Smooth muscle cell (in vitro differentiated cells): ENCODE measurements around the gene SH3RF3. TPM values are rescaled to one million over a fixed set of nuclear protein-coding genes. Genes with fewer than 3 reads are reported as not detected.

Experiments
- DNase-seq: peaks from one replicate; lab custom pipeline; 2025; ENCODE audit not compliant: unreplicated experiment; lab: John Stamatoyannopoulos, UW
- H2AFZ ChIP-seq: fragments of 200-600 bp; sonication (generic); 2 replicates; pipeline ENCODE4 v1.6.0; 2016; ENCODE audit warnings: antibody characterized with exemption, low read depth, mild to moderate bottlenecking
- H3F3A ChIP-seq: fragments of 200-600 bp; sonication (generic); 2 replicates; pipeline ENCODE4 v1.6.0; 2017; ENCODE audit warnings: antibody characterized with exemption, low read depth
- H3K27ac ChIP-seq: fragments of 200-600 bp; sonication (generic); 2 replicates; pipeline ENCODE4 v1.5.1; 2016; ENCODE audit warnings: low read depth, mild to moderate bottlenecking
- H3K27me3 ChIP-seq: fragments of 200-600 bp; sonication (generic); 2 replicates; pipeline ENCODE4 v1.6.1; 2016; ENCODE audit warnings: low read depth, mild to moderate bottlenecking
- H3K36me3 ChIP-seq: fragments of 200-600 bp; sonication (generic); 2 replicates; pipeline ENCODE4 v1.5.1; 2016; ENCODE audit warnings: low read depth
- H3K4me1 ChIP-seq: fragments of 200-600 bp; sonication (generic); 2 replicates; pipeline ENCODE4 v1.5.1; 2016; ENCODE audit warnings: low read depth
- H3K4me2 ChIP-seq: fragments of 200-600 bp; sonication (generic); 2 replicates; pipeline ENCODE4 v1.6.0; 2016; ENCODE audit warnings: mild to moderate bottlenecking
- H3K4me3 ChIP-seq: fragments of 200-600 bp; sonication (generic); 2 replicates; pipeline ENCODE4 v1.5.1; 2016; ENCODE audit warnings: mild to moderate bottlenecking
- H3K79me2 ChIP-seq: fragments of 200-600 bp; sonication (generic); 2 replicates; pipeline ENCODE4 v1.6.0; 2016; ENCODE audit warnings: low read depth, mild to moderate bottlenecking
- H3K9ac ChIP-seq: fragments of 200-600 bp; sonication (generic); 2 replicates; pipeline ENCODE4 v1.6.0; 2016; ENCODE audit warnings: low read depth
- H3K9me3 ChIP-seq: fragments of 200-600 bp; sonication (generic); replicated peaks from 2 replicates; pipeline ENCODE4 v1.5.1; 2016; ENCODE audit warnings: low read depth
- H4K20me1 ChIP-seq: fragments of 200-600 bp; sonication (generic); 2 replicates; pipeline ENCODE4 v1.6.0; 2016; ENCODE audit warnings: low read depth
- WGBS: methylation state at CpG from one replicate; pipeline ENCODE4 v1.1.7; 2016; ENCODE audit warnings: low lambda C conversion rate; 5-methylcytosine and 5-hydroxymethylcytosine counted together
- polyA plus RNA-seq: library from polyadenylated mRNA; unstranded; fragments of >200 nt; fragmentation: Nextera tagmentation; extraction: Ambion mirVana; gene quantifications from 2 replicates; pipeline ENCODE4 v1.2.1, GENCODE V29; 2016
- total RNA-seq: library from RNA; depleted of rRNA; stranded (reverse); fragments of >200 nt; gene quantifications from 2 replicates; pipeline ENCODE4 v1.2.3, GENCODE V29; 2014
- TF ChIP-seq, protein P1 (sequence below): fragments of 200-600 bp; sonication (generic); IDR thresholded peaks from 2 replicates; pipeline ENCODE4 v1.5.1; 2017; ENCODE audit warnings: borderline replicate concordance, mild to moderate bottlenecking, antibody characterized with exemption; ENCODE audit not compliant: insufficient read depth, poor library complexity, severe bottlenecking

Gene SH3RF3
- total and polyA plus RNA-seq, 2 experiments from 2014 or later = 6.6 to 11.8 TPM

DNA sequence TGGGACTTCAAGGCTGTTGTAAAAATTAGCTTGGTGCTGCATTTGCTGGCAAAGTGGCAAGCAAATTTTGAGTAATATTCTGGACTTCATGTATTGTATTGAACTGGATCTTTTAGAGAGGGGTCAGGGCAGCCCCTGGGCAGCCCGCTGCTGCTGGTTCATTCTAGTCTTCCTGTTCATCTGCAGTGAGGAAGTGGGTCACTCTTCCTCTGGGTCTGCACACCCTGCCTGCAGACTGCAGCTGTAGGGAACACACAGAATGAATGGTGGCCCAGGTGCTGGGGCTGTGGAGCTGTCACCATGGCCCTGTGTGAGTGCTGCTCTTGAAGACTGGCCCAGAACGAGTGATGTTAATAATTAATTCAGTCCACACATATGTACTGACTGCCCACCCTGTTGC, 9.4 kb downstream of the SH3RF3 start:
- WGBS = 87% methylated on average over 2 of the region's 2 CpGs
- H3K9ac ChIP-seq = no peak overlapping the region
- DNase-seq = no peak
- H3K27ac ChIP-seq = no peak overlapping the region
- peaks cover 99% of the 10 kb centered on the region for H4K20me1 ChIP-seq
- H3K79me2 ChIP-seq = peaks cover 94% of the 10 kb centered on the region
- no peaks in the 10 kb centered on the region for H3F3A ChIP-seq
- no peak overlapping the region for H2AFZ ChIP-seq
- H3K36me3 ChIP-seq = no peaks in the 10 kb centered on the region
- H3K27me3 ChIP-seq = no peaks in the 10 kb centered on the region
- no peak overlapping the region for H3K4me3 ChIP-seq
- TF ChIP-seq, protein P1, sequence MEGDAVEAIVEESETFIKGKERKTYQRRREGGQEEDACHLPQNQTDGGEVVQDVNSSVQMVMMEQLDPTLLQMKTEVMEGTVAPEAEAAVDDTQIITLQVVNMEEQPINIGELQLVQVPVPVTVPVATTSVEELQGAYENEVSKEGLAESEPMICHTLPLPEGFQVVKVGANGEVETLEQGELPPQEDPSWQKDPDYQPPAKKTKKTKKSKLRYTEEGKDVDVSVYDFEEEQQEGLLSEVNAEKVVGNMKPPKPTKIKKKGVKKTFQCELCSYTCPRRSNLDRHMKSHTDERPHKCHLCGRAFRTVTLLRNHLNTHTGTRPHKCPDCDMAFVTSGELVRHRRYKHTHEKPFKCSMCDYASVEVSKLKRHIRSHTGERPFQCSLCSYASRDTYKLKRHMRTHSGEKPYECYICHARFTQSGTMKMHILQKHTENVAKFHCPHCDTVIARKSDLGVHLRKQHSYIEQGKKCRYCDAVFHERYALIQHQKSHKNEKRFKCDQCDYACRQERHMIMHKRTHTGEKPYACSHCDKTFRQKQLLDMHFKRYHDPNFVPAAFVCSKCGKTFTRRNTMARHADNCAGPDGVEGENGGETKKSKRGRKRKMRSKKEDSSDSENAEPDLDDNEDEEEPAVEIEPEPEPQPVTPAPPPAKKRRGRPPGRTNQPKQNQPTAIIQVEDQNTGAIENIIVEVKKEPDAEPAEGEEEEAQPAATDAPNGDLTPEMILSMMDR = no peak
- peaks cover 8% of the 10 kb centered on the region for H3K4me1 ChIP-seq
- H3K4me2 ChIP-seq = no peak overlapping the region
- H3K9me3 ChIP-seq = no peaks in the 10 kb centered on the region

DNA sequence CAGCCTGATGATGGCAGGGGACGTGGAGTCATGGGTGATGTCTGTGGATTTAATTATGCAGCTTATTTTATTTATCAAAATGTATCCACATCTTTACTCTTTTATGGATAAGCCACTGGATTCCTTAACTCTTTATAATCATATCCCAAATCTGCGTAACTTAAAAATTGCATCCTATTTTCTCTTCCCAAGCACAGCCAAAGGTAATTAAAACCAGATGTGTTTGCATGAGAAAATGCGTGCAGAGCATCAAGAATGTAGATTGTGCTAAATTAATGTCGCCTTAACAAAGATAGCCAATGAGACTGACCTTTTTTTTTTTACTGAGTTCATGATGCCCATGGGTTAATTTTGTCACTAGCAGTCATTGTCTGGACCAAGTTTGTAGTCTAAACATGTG, 10.0 kb downstream of the SH3RF3 start:
- no peaks in the 10 kb centered on the region for H3K9me3 ChIP-seq
- no peak overlapping the region for H3K4me3 ChIP-seq
- no peaks in the 10 kb centered on the region for H3K36me3 ChIP-seq
- H4K20me1 ChIP-seq = peaks cover 98% of the 10 kb centered on the region
- H3K4me2 ChIP-seq = no peak overlapping the region
- no peaks in the 10 kb centered on the region for H3K27me3 ChIP-seq
- peaks cover 91% of the 10 kb centered on the region for H3K79me2 ChIP-seq
- H3K27ac ChIP-seq = no peak overlapping the region
- DNase-seq = no peak
- TF ChIP-seq, protein P1 = no peak
- H3K4me1 ChIP-seq = peaks cover 8% of the 10 kb centered on the region
- no peak overlapping the region for H2AFZ ChIP-seq
- H3F3A ChIP-seq = no peaks in the 10 kb centered on the region
- H3K9ac ChIP-seq = no peak overlapping the region
- WGBS = 69% methylated on average over 4 of the region's 4 CpGs

DNA sequence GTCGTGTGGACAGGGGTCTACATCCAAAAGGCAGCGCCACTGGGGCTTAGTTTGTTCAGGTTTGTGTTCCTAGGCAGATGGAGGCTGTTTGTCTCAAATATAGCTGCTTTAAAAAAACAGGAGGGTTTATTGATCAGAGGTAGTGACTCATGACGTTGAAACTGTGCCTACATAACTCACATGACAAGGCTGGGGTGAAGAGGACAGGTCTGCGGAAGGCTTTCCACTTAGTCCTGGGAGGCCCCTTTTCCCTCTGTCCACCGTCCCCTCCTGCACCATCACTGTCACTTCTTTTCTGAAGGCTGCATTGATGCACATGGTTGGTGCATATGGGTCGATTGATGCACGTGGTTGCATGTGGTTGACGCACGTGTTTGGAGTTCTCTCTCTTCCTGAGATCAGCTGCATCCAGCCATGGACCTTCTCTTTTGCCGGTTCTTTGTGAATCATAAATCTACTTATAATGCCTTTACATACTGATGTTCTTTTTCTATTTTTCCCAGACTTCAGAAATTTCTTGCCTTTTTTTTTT, 10.9 kb downstream of the SH3RF3 start:
- no peaks in the 10 kb centered on the region for H3F3A ChIP-seq
- H3K4me3 ChIP-seq = no peak overlapping the region
- no peak overlapping the region for H3K27ac ChIP-seq
- no peak for DNase-seq
- TF ChIP-seq, protein P1 = no peak
- 89% methylated on average over 10 of the region's 10 CpGs for WGBS
- no peaks in the 10 kb centered on the region for H3K36me3 ChIP-seq
- H3K79me2 ChIP-seq = peaks cover 91% of the 10 kb centered on the region
- H3K9ac ChIP-seq = no peak overlapping the region
- no peaks in the 10 kb centered on the region for H3K9me3 ChIP-seq
- peaks cover 8% of the 10 kb centered on the region for H3K4me1 ChIP-seq
- H2AFZ ChIP-seq = no peak overlapping the region
- no peaks in the 10 kb centered on the region for H3K27me3 ChIP-seq
- no peak overlapping the region for H3K4me2 ChIP-seq
- peaks cover 98% of the 10 kb centered on the region for H4K20me1 ChIP-seq

DNA sequence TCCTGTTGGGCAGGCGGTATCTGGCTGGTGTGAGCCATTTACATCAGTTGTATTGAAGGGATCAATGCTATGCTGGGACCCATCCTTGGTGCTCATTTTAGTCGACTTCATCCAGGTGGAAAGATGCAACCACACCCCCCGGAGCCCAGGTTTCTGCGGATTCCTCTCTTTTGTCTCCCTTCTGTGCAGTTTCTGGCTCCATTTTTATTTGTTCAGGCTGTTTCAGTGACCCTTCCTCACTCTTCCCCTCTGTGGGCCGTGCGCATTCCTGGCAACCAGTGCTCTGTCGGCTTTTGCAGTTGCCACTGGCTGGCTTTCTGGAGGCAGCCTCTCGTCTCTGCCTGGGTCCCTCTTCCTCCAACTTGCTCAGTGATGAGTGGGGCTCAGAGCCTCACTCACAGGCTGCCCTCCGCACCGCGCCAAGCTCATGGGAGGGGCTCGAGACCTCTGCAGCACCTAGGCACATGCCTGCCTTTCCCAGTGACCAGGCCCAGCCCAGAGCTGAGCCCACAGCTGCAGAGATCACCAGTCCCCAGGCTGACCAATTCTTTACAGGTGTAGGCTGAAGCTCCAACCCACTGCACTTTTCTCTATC, 12.1 kb downstream of the SH3RF3 start:
- H3K27me3 ChIP-seq = no peaks in the 10 kb centered on the region
- peaks cover 93% of the 10 kb centered on the region for H4K20me1 ChIP-seq
- H2AFZ ChIP-seq = no peak overlapping the region
- H3K9ac ChIP-seq = no peak overlapping the region
- H3K4me1 ChIP-seq = peaks cover 7% of the 10 kb centered on the region
- DNase-seq = no peak
- H3K9me3 ChIP-seq = no peaks in the 10 kb centered on the region
- WGBS = 90% methylated on average over 12 of the region's 12 CpGs
- peaks cover 91% of the 10 kb centered on the region for H3K79me2 ChIP-seq
- no peak overlapping the region for H3K4me3 ChIP-seq
- TF ChIP-seq, protein P1 = no peak
- H3F3A ChIP-seq = no peaks in the 10 kb centered on the region
- H3K27ac ChIP-seq = no peak overlapping the region
- no peak overlapping the region for H3K4me2 ChIP-seq
- no peaks in the 10 kb centered on the region for H3K36me3 ChIP-seq
